22Rv1 (cell line): ENCODE data around the gene CFAP54.

Source experiments
- ZFX ChIP-seq: fragments of 450-650 bp; IDR thresholded peaks from 2 replicates; pipeline ENCODE4 v1.6.1; 2017; ENCODE audit warnings: antibody characterized with exemption, borderline replicate concordance
- TF ChIP-seq, protein P1 (sequence below): fragments of 450-650 bp; IDR thresholded peaks from 2 replicates; pipeline ENCODE4 v1.5.1; 2017; ENCODE audit warnings: mild to moderate bottlenecking

DNA sequence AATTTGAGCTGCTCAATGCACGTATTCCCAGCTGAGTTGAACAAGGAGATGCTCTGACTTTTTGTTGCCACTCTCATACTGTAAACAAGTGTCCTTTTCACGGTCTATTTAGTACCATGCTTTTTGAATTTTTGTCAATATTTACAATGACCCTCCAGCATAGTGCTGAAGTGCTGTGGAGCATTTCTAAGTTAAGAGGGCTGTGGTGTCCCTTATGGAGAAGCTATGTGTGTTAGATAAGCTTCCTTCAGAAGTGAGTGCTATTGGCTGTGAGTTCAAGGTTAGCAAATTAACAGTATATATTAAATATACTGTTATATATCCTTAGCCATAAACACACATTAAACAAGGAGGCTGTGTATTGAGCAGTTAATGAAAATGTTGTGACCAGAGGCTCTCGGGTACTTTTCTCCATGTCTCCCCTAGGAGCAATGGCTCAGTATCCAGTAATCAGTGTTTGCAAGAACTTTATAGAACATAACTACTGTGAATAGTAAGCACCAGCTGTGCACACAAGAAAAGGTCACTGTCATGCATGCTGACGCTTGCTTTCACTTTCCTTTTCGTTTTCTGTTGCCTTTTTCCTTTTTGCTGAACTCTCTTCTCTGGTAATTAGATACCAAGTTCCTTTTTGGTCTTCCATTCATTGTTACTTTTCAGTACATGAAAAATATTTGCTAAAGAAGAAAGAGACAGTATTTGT lies 230.4 kb downstream of the CFAP54 start:
- TF ChIP-seq, protein P1, sequence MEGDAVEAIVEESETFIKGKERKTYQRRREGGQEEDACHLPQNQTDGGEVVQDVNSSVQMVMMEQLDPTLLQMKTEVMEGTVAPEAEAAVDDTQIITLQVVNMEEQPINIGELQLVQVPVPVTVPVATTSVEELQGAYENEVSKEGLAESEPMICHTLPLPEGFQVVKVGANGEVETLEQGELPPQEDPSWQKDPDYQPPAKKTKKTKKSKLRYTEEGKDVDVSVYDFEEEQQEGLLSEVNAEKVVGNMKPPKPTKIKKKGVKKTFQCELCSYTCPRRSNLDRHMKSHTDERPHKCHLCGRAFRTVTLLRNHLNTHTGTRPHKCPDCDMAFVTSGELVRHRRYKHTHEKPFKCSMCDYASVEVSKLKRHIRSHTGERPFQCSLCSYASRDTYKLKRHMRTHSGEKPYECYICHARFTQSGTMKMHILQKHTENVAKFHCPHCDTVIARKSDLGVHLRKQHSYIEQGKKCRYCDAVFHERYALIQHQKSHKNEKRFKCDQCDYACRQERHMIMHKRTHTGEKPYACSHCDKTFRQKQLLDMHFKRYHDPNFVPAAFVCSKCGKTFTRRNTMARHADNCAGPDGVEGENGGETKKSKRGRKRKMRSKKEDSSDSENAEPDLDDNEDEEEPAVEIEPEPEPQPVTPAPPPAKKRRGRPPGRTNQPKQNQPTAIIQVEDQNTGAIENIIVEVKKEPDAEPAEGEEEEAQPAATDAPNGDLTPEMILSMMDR, result no peak
- TF ChIP-seq ZFX, result no peak
